Caco-2 (cell line): ENCODE results near the gene ZNF438. TPM values are rescaled to one million over a fixed set of nuclear protein-coding genes. Genes with fewer than 3 reads are reported as not detected.

Source experiments
- BruUV-seq: library from RNA; stranded (reverse); fragments of 400-500 nt; replicated peaks from 2 replicates; lab custom pipeline; 2021; lab: Mats Ljungman, UMichigan
- CTCF ChIA-PET: fragments of 300-600 bp; sonication (Branson Sonifier 250); formaldehyde crosslinking; loops from one replicate; lab custom pipeline; 2022; ENCODE audit warnings: antibody characterized with exemption; lab: Charles Lee
- POLR2A ChIA-PET: fragments of 300-600 bp; sonication (Branson Sonifier 250); formaldehyde crosslinking; loops from one replicate; lab custom pipeline; 2022; ENCODE audit warnings: antibody characterized with exemption; lab: Charles Lee
- DNase-seq, 2 experiments: peaks; one replicate each; pipeline versions ENCODE4 v3.0.0 to v3.0.0-alpha.2; 2020 to 2022
- H3K27me3 ChIP-seq: replicated peaks from 2 replicates; pipeline ENCODE4 v1.6.0; 2011; ENCODE audit warnings: low read length; ENCODE audit not compliant: control insufficient read depth, insufficient read depth
- H3K36me3 ChIP-seq: 2 replicates; pipeline ENCODE4 v1.5.1; 2011; ENCODE audit warnings: low read length; ENCODE audit not compliant: control insufficient read depth, insufficient read depth
- H3K4me1 ChIP-seq: fragments of 250-450 bp; sonication (Bioruptor Pico); 2 replicates; pipeline ENCODE4 v1.5.1; 2020; ENCODE audit warnings: mild to moderate bottlenecking
- H3K4me3 ChIP-seq: 2 replicates; pipeline ENCODE4 v1.5.1; 2011; ENCODE audit warnings: low read depth, mild to moderate bottlenecking, control low read depth, low read length
- H3K9me3 ChIP-seq: fragments of 250-450 bp; sonication (Bioruptor Pico); 2 replicates; pipeline ENCODE4 v1.5.1; 2020; ENCODE audit warnings: mild to moderate bottlenecking, moderate library complexity
- H3K27ac Mint-ChIP-seq: one replicate; pipeline ENCODE4 v1.8.0; 2022; ENCODE audit warnings: mixed read lengths; ENCODE audit not compliant: unreplicated experiment
- H3K27me3 Mint-ChIP-seq: one replicate; pipeline ENCODE4 v1.8.0; 2022; ENCODE audit warnings: mixed read lengths; ENCODE audit not compliant: insufficient read depth, unreplicated experiment
- H3K36me3 Mint-ChIP-seq: one replicate; pipeline ENCODE4 v1.8.0; 2022; ENCODE audit warnings: mild to moderate bottlenecking, mixed read lengths; ENCODE audit not compliant: insufficient read depth, unreplicated experiment
- H3K4me1 Mint-ChIP-seq: one replicate; pipeline ENCODE4 v1.8.0; 2022; ENCODE audit warnings: low read depth, mixed read lengths; ENCODE audit not compliant: unreplicated experiment
- H3K4me3 Mint-ChIP-seq: one replicate; pipeline ENCODE4 v1.8.0; 2022; ENCODE audit warnings: mild to moderate bottlenecking, moderate library complexity, mixed read lengths; ENCODE audit not compliant: unreplicated experiment
- H3K9me3 Mint-ChIP-seq: one replicate; pipeline ENCODE4 v1.8.0; 2022; ENCODE audit warnings: mixed read lengths; ENCODE audit not compliant: unreplicated experiment
- CTCF ChIP-seq, 2 experiments: fragments of 200-600 bp in 1 of 2; IDR thresholded peaks; 1 replicate in 1 of 2; 2 replicates in 1 of 2; pipeline versions ENCODE4 v1.5.1 to v1.8.0; 2011 to 2022; ENCODE audit warnings: antibody characterized with exemption in 1 of 2, control low read depth in 1 of 2, inconsistent platforms in 1 of 2, low read depth in 1 of 2, low read length in 1 of 2, mild to moderate bottlenecking in 1 of 2, moderate library complexity in 1 of 2; ENCODE audit not compliant: insufficient read depth in 1 of 2, severe bottlenecking in 1 of 2, unreplicated experiment in 1 of 2
- intact Hi-C: fragments of 100-400 bp; cut with micrococcal nuclease; formaldehyde crosslinking; loops from one replicate; pipeline ENCODE4 v1.10.0; 2022; ENCODE audit not compliant: unreplicated experiment
- total RNA-seq: library from RNA; stranded (reverse); gene quantifications from 2 replicates; pipeline ENCODE4 v1.2.3, GENCODE V29; 2022

ZNF438 gene
- total RNA-seq, 1 experiment from 2014 or later, result 1.00 TPM

GRCh38 chr10:31004611-31005193 lies 27.0 kb downstream of the ZNF438 start:
- H3K4me1 Mint-ChIP-seq, result peaks cover 11% of the 10 kb centered on the region
- H3K27me3 Mint-ChIP-seq, result no peaks in the 10 kb centered on the region
- Histone ChIP-seq H3K4me3 (no peak overlapping the region), H3K27me3 (no peaks in the 10 kb centered on the region), H3K4me1 (peaks cover 8% of the 10 kb centered on the region), H3K9me3 (no peaks in the 10 kb centered on the region), H3K36me3 (no peaks in the 10 kb centered on the region)
- no peak overlapping the region for H3K27ac Mint-ChIP-seq
- BruUV-seq, result no TSS peak
- ChIA-PET POLR2A (no interaction called here), CTCF (no interaction called here)
- no peaks in the 10 kb centered on the region for H3K36me3 Mint-ChIP-seq
- H3K4me3 Mint-ChIP-seq, result no peak overlapping the region
- no peak for TF ChIP-seq CTCF (IDR thresholded peaks at IDR 0.05; ENCODE audit: insufficient read depth in 1 of 2, low read depth in 1 of 2, low read length in 1 of 2, severe bottlenecking in 1 of 2, unreplicated experiment in 1 of 2)
- no peak for DNase-seq
- intact Hi-C loops, result no loop called here
- peaks cover 12% of the 10 kb centered on the region for H3K9me3 Mint-ChIP-seq

- Histone ChIP-seq H3K4me1 (peaks cover 9% of the 10 kb centered on the region), H3K36me3 (no peaks in the 10 kb centered on the region), H3K27me3 (no peaks in the 10 kb centered on the region), H3K9me3 (0 out of 2 replicates have a peak, but pooled peaks cover under 1% of the 10 kb centered on the region), H3K4me3 (no peak overlapping the region)
- ChIA-PET POLR2A (no interaction called here), CTCF (no interaction called here)
- Mint-ChIP-seq H3K36me3 (no peaks in the 10 kb centered on the region), H3K27me3 (no peaks in the 10 kb centered on the region), H3K9me3 (peaks cover 19% of the 10 kb centered on the region), H3K27ac (no peak overlapping the region), H3K4me1 (peaks cover 11% of the 10 kb centered on the region), H3K4me3 (no peak overlapping the region)
- intact Hi-C loops, result no loop called here
- DNase-seq, result no peak
- no TSS peak for BruUV-seq
- no peak for TF ChIP-seq CTCF (IDR thresholded peaks at IDR 0.05; ENCODE audit: insufficient read depth in 1 of 2, low read depth in 1 of 2, low read length in 1 of 2, severe bottlenecking in 1 of 2, unreplicated experiment in 1 of 2)
Observed at GRCh38 chr10:31001740-31002139, 29.9 kb downstream of the ZNF438 start.

GRCh38 chr10:31000867-31001266 lies 30.8 kb downstream of the ZNF438 start:
- no peaks in the 10 kb centered on the region for H3K36me3 Mint-ChIP-seq
- Histone ChIP-seq H3K4me1 (peaks cover 9% of the 10 kb centered on the region), H3K9me3 (peaks cover 9% of the 10 kb centered on the region; the same call in 1 of the 2 replicates), H3K36me3 (no peaks in the 10 kb centered on the region), H3K4me3 (no peak overlapping the region), H3K27me3 (no peaks in the 10 kb centered on the region)
- intact Hi-C loops, result no loop called here
- TF ChIP-seq CTCF (IDR thresholded peaks at IDR 0.05; ENCODE audit: insufficient read depth in 1 of 2, low read depth in 1 of 2, low read length in 1 of 2, severe bottlenecking in 1 of 2, unreplicated experiment in 1 of 2), result no peak
- POLR2A ChIA-PET, result no interaction called here
- DNase-seq, result no peak
- BruUV-seq, result no TSS peak
- H3K9me3 Mint-ChIP-seq, result peaks cover 27% of the 10 kb centered on the region
- CTCF ChIA-PET, result no interaction called here
- peaks cover 11% of the 10 kb centered on the region for H3K4me1 Mint-ChIP-seq
- H3K4me3 Mint-ChIP-seq, result no peak overlapping the region
- H3K27me3 Mint-ChIP-seq, result no peaks in the 10 kb centered on the region
- H3K27ac Mint-ChIP-seq, result no peak overlapping the region
